Omental fat pad (tissue), 4 donors: ENCODE results near the gene ZBTB7B. TPM values are rescaled to one million over a fixed set of nuclear protein-coding genes. Genes with fewer than 3 reads are reported as not detected.

Experiments used
- ATAC-seq: fragments of 150-250 bp; one replicate; pipeline ENCODE4 v1.9.1; 2016; ENCODE audit warnings: mild to moderate bottlenecking, moderate library complexity; ENCODE audit not compliant: low FRiP score
- DNase-seq: peaks from one replicate; pipeline ENCODE4 v3.0.0-alpha.2; 2019; ENCODE audit warnings: low spot score
- CTCF ChIP-seq, 3 donors: fragments of 450-650 bp; IDR thresholded peaks; one replicate each; pipeline ENCODE4 v1.5.1; 2016 to 2017; ENCODE audit warnings: antibody characterized with exemption in 3 of 3, mild to moderate bottlenecking in 3 of 3, moderate library complexity in 2 of 3
- total RNA-seq, 4 donors: library from RNA; depleted of rRNA; stranded (reverse); fragments of >200 nt; gene quantifications; one replicate each; pipeline ENCODE4 v1.1.0, GENCODE V29; 2016

Gene ZBTB7B
- total RNA-seq, 4 donors from 2014 or later, result 38.6 to 66.4 (median 49.2) TPM

- no peak for DNase-seq
- no peak for TF ChIP-seq CTCF (IDR thresholded peaks at IDR 0.05)
- ATAC-seq, result no peak
Observed at GRCh38 chr1:155030899-155031298, 28.3 kb downstream of the ZBTB7B start.

- TF ChIP-seq CTCF (IDR thresholded peaks at IDR 0.05), result no peak
- ATAC-seq, result no peak
- no peak for DNase-seq
Observed at GRCh38 chr1:155032886-155033285, 30.3 kb downstream of the ZBTB7B start.

- no peak for DNase-seq
- ATAC-seq, result no peak
- no peak for TF ChIP-seq CTCF (IDR thresholded peaks at IDR 0.05)
Observed at GRCh38 chr1:155033524-155033923, 30.9 kb downstream of the ZBTB7B start, which contains the start of the genes DCST1 and DCST2. DCST1 (plus strand) TSS chr1:155033824; CDS start chr1:155034037, 213 bp downstream. DCST2 (minus strand) TSS chr1:155033781; CDS start chr1:155033701, 80 bp downstream.

GRCh38 chr1:155034318-155035208, 32.0 kb downstream of the ZBTB7B start:
- TF ChIP-seq CTCF (IDR thresholded peaks at IDR 0.05), result no peak
- ATAC-seq (no peak), DNase-seq (no peak)

GRCh38 chr1:155035936-155036335, 33.3 kb downstream of the ZBTB7B start:
- no peak for DNase-seq
- no peak for ATAC-seq
- no peak for TF ChIP-seq CTCF (IDR thresholded peaks at IDR 0.05)

GRCh38 chr1:155037043-155037442, 34.4 kb downstream of the ZBTB7B start:
- ATAC-seq, result no peak

More at GRCh38 chr1:155037043-155037442, 34.4 kb downstream of the ZBTB7B start:
- TF ChIP-seq CTCF (IDR thresholded peaks at IDR 0.05), result no peak
- DNase-seq, result no peak
